ENCODE results near the gene SNTB2.
"Not testable (repeated sequence)": the region's sequence is repeated elsewhere in the genome, so short reads cannot be mapped to it uniquely, and the experiment has no call there.

The SNTB2 gene

GRCh38 chr16:69285240-69285639, 98.3 kb downstream of the SNTB2 start:
- Histone ChIP-seq H3K36me3 (ENCODE audit: insufficient read depth) (no peaks in the 10 kb centered on the region), H3K4me1 (ENCODE audit: low read depth, poor library complexity, severe bottlenecking) (peaks cover 7% of the 10 kb centered on the region), H3K9ac (no peak overlapping the region), H3K79me2 (ENCODE audit: insufficient read depth, low read depth) (no peaks in the 10 kb centered on the region), H3K4me3 (IDR thresholded peaks at IDR 0.05; ENCODE audit: insufficient read depth, low read depth, low read length) (no peak overlapping the region), H3K4me2 (no peak overlapping the region), H3K27me3 (ENCODE audit: insufficient read depth, low read depth) (no peaks in the 10 kb centered on the region), H4K20me1 (ENCODE audit: insufficient read depth) (no peaks in the 10 kb centered on the region), H2AFZ (ENCODE audit: low read depth) (no peak overlapping the region), H3K27ac (no peak overlapping the region)
- no peak for TF ChIP-seq CTCF (conservative IDR thresholded peaks at IDR 0.05; ENCODE audit: low read depth, low read length)

GRCh38 chr16:69286941-69287713, 100.2 kb downstream of the SNTB2 start:
- H3K27me3 ChIP-seq (ENCODE audit: insufficient read depth, low read depth) = no peaks in the 10 kb centered on the region
- no peak overlapping the region for H2AFZ ChIP-seq (ENCODE audit: low read depth)
- H3K4me3 ChIP-seq (IDR thresholded peaks at IDR 0.05; ENCODE audit: insufficient read depth, low read depth, low read length) = no peak overlapping the region
- no peak overlapping the region for H3K9ac ChIP-seq
- peaks cover 7% of the 10 kb centered on the region for H3K4me1 ChIP-seq (ENCODE audit: low read depth, poor library complexity, severe bottlenecking)
- H3K27ac ChIP-seq = no peak overlapping the region
- TF ChIP-seq CTCF (conservative IDR thresholded peaks at IDR 0.05; ENCODE audit: low read depth, low read length) = peak; percentile 81
- H3K4me2 ChIP-seq = no peak overlapping the region
- H3K79me2 ChIP-seq (ENCODE audit: insufficient read depth, low read depth) = no peaks in the 10 kb centered on the region
- no peaks in the 10 kb centered on the region for H3K36me3 ChIP-seq (ENCODE audit: insufficient read depth)
- H4K20me1 ChIP-seq (ENCODE audit: insufficient read depth) = no peaks in the 10 kb centered on the region

GRCh38 chr16:69291657-69292056, 104.7 kb downstream of the SNTB2 start:
- H3K27me3 ChIP-seq (ENCODE audit: insufficient read depth, low read depth); H4K20me1 ChIP-seq (ENCODE audit: insufficient read depth); H3K9ac ChIP-seq; H2AFZ ChIP-seq (ENCODE audit: low read depth); H3K4me2 ChIP-seq; H3K36me3 ChIP-seq (ENCODE audit: insufficient read depth); H3K4me3 ChIP-seq (IDR thresholded peaks at IDR 0.05; ENCODE audit: insufficient read depth, low read depth, low read length); H3K4me1 ChIP-seq (ENCODE audit: low read depth, poor library complexity, severe bottlenecking); H3K79me2 ChIP-seq (ENCODE audit: insufficient read depth, low read depth); H3K27ac ChIP-seq: not testable (repeated sequence)

GRCh38 chr16:69293401-69293800, 106.4 kb downstream of the SNTB2 start:
- H3K27me3 ChIP-seq (ENCODE audit: insufficient read depth, low read depth) = no peaks in the 10 kb centered on the region
- H2AFZ ChIP-seq (ENCODE audit: low read depth) = no peak overlapping the region
- H3K79me2 ChIP-seq (ENCODE audit: insufficient read depth, low read depth) = no peaks in the 10 kb centered on the region
- H3K4me1 ChIP-seq (ENCODE audit: low read depth, poor library complexity, severe bottlenecking) = no peaks in the 10 kb centered on the region
- no peaks in the 10 kb centered on the region for H4K20me1 ChIP-seq (ENCODE audit: insufficient read depth)
- no peaks in the 10 kb centered on the region for H3K36me3 ChIP-seq (ENCODE audit: insufficient read depth)
- no peak overlapping the region for H3K27ac ChIP-seq
- H3K9ac ChIP-seq = no peak overlapping the region
- no peak overlapping the region for H3K4me3 ChIP-seq (IDR thresholded peaks at IDR 0.05; ENCODE audit: insufficient read depth, low read depth, low read length)
- H3K4me2 ChIP-seq = no peak overlapping the region
- TF ChIP-seq CTCF (conservative IDR thresholded peaks at IDR 0.05; ENCODE audit: low read depth, low read length) = no peak

GRCh38 chr16:69294051-69294450, 107.1 kb downstream of the SNTB2 start:
- H3K27ac ChIP-seq = no peak overlapping the region
- TF ChIP-seq CTCF (conservative IDR thresholded peaks at IDR 0.05; ENCODE audit: low read depth, low read length) = no peak
- no peak overlapping the region for H3K4me3 ChIP-seq (IDR thresholded peaks at IDR 0.05; ENCODE audit: insufficient read depth, low read depth, low read length)
- no peak overlapping the region for H3K9ac ChIP-seq
- H4K20me1 ChIP-seq (ENCODE audit: insufficient read depth) = no peaks in the 10 kb centered on the region
- H3K4me1 ChIP-seq (ENCODE audit: low read depth, poor library complexity, severe bottlenecking) = no peaks in the 10 kb centered on the region
- H3K27me3 ChIP-seq (ENCODE audit: insufficient read depth, low read depth) = no peaks in the 10 kb centered on the region
- H3K4me2 ChIP-seq = no peak overlapping the region
- H3K79me2 ChIP-seq (ENCODE audit: insufficient read depth, low read depth) = no peaks in the 10 kb centered on the region
- H2AFZ ChIP-seq (ENCODE audit: low read depth) = no peak overlapping the region
- H3K36me3 ChIP-seq (ENCODE audit: insufficient read depth) = no peaks in the 10 kb centered on the region

GRCh38 chr16:69296771-69297170, 109.8 kb downstream of the SNTB2 start:
- not testable (repeated sequence) for H3K27me3 ChIP-seq (ENCODE audit: insufficient read depth, low read depth); H2AFZ ChIP-seq (ENCODE audit: low read depth); H3K36me3 ChIP-seq (ENCODE audit: insufficient read depth); H4K20me1 ChIP-seq (ENCODE audit: insufficient read depth); H3K4me2 ChIP-seq; H3K4me1 ChIP-seq (ENCODE audit: low read depth, poor library complexity, severe bottlenecking); H3K27ac ChIP-seq; H3K4me3 ChIP-seq (IDR thresholded peaks at IDR 0.05; ENCODE audit: insufficient read depth, low read depth, low read length); H3K79me2 ChIP-seq (ENCODE audit: insufficient read depth, low read depth); H3K9ac ChIP-seq

All from KMS-11 (cell line).